ENCODE data around the gene CDC14A.
A peak's percentile ranks its signal among the peaks of the same experiment; 100 is the strongest.
"Not testable (repeated sequence)": the region's sequence is repeated elsewhere in the genome, so short reads cannot be mapped to it uniquely, and the experiment has no call there.

Gene CDC14A, protein sequence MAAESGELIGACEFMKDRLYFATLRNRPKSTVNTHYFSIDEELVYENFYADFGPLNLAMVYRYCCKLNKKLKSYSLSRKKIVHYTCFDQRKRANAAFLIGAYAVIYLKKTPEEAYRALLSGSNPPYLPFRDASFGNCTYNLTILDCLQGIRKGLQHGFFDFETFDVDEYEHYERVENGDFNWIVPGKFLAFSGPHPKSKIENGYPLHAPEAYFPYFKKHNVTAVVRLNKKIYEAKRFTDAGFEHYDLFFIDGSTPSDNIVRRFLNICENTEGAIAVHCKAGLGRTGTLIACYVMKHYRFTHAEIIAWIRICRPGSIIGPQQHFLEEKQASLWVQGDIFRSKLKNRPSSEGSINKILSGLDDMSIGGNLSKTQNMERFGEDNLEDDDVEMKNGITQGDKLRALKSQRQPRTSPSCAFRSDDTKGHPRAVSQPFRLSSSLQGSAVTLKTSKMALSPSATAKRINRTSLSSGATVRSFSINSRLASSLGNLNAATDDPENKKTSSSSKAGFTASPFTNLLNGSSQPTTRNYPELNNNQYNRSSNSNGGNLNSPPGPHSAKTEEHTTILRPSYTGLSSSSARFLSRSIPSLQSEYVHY

GRCh38 chr1:100352267-100353070 lies at the start of gene CDC14A:
Gene CDC14A (plus strand): TSS chr1:100352506. CDS start chr1:100352955, 449 bp downstream.
- DNase-seq: peak; percentile 62

GRCh38 chr1:100302739-100303138 lies 49.6 kb upstream of the CDC14A start:
- no peak for DNase-seq

GRCh38 chr1:100304227-100304626 lies 48.1 kb upstream of the CDC14A start:
- no peak for DNase-seq

DNA sequence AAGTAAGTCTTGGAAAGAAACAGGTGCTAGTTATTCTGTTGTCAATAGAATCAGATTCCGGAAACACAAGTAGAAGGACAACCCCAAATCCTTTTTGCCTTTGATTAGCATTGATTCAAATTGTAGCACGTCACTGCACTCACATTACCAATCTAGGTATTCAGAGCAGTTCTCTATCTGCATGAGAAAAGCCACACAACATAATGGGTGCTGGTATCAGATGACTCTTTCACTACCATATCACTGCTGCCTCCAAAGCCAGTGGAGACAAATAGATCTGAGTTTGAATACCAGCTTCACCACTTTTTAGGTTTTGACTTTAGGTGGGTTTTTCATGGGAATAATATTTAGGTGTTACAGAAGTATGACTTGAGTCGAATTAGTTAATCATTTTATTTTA lies 47.4 kb upstream of the CDC14A start:
- DNase-seq: no peak

DNA sequence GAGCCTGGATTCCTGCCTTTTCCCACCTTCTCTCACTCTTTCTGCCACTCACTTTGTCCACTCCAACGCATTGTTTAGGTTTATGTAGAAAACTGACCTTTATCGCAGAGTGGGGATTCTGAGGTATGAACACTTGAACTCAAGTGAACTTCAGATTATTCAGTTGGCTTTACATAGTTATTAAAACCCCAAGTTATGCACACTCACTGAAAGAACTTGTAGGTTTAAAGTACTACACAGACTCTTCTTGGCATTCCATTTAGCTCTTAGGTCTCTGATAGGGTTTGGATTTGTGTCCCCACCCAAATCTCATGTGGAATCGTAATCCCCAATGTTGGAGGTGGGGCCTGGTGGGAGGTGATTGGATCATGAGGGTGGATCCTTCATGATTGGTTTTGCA lies 46.4 kb upstream of the CDC14A start:
- DNase-seq: no peak

DNA sequence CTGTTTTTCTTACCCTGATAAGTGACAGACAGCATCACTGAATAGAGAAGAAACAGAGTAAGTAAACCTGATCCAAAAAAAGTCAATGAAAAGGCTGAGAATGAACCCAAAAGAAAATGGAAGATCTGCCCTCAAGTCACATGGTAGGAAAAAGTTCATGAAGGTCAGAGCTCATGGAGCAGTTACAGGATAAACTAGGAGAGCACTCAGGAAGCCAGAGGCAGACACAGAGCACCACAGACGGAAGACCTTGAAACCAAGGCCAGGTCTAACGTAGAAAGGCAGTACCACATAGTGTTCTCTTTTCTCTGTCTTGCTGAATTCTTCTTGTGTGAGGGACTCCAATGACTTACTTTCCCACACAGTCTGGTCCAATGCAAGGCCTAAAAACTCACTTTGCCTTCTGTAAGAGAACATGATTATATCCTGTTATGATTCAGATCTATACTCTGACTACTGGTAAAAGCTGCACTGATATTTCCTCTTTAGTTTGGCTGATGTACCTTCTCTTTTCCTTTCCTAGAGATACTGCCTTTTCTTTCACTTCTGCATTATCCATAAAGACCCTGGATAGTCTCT lies 45.5 kb upstream of the CDC14A start:
- DNase-seq: no peak

DNA sequence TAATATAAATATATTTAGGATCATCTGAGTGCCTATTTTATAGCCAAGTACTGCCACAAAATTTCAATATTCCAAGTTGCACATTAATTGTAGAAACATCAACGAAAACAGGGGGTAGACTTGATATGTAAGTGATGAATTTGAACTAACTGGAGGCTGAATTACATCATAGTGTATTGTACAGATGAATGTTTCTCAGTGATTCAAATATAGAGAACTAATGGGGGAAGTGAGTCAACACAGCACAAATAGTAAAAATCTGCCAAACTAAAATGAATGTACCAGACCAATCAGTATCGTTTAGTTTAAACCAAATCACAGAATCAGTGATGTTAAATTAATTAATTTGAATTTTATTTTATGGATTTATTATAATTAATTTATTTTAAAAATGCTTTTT lies 43.5 kb upstream of the CDC14A start:
- no peak for DNase-seq

GRCh38 chr1:100309863-100310262 lies 42.4 kb upstream of the CDC14A start:
- no peak for DNase-seq

DNA sequence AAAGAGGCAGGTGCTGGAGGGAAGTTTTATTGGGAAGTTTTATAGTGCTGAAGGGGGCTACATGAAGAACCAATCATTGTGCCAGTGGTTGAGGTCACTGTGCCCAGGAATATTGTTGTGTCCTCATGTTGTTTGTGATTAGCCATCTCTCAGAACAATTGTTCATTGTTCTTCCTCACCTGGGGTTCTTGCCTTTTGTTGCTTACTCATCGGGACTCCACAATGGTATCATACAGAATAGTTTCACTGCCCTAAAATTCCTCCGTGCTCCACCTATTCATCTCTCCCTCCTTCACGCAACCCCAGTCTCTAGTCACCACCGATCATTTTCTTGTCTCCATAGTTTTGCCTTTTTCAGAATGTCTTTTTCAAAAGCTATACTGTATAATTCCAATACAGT lies 38.9 kb upstream of the CDC14A start:
- DNase-seq: no peak

DNA sequence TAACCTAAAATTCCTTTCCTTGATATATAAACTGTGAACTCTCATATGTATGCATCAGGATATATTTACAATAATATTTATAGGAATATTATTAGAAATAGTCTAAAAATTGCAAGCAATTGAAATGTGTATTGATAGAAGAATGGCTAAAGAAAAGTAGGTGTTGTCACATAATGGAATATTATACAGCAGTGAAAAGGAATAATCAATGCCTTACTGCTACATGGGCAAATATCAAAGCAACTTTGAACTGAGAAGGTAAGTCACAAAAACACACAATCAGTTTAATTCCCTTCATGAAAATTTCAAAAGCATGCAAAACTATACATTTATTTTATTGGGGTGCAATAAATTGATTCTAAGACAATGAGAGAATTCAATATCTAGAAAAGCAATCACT lies 35.7 kb upstream of the CDC14A start:
- DNase-seq: no peak

GRCh38 chr1:100320311-100321099 lies 31.8 kb upstream of the CDC14A start:
- no peak for DNase-seq

GRCh38 chr1:100321100-100321493 lies 31.2 kb upstream of the CDC14A start:
- DNase-seq: no peak

DNA sequence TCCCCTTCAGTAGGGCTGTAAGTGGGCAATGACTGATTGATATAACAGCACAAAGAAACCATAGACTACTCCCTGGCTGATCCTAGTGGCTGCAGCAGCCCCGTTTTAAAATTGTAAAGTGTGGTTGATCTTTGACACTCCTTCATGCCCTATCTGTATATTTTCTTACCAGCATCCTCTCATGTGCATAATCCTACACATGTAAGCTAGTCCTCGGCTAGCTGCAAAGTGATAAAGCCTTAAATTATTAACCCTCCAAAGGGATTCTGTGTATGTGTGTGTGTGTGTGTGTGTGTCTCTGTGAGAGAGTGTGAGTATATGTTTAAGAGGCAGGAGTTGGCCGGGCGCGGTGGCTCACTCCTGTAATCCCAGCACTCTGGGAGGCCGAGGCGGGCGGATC lies 30.8 kb upstream of the CDC14A start:
- DNase-seq: no peak

DNA sequence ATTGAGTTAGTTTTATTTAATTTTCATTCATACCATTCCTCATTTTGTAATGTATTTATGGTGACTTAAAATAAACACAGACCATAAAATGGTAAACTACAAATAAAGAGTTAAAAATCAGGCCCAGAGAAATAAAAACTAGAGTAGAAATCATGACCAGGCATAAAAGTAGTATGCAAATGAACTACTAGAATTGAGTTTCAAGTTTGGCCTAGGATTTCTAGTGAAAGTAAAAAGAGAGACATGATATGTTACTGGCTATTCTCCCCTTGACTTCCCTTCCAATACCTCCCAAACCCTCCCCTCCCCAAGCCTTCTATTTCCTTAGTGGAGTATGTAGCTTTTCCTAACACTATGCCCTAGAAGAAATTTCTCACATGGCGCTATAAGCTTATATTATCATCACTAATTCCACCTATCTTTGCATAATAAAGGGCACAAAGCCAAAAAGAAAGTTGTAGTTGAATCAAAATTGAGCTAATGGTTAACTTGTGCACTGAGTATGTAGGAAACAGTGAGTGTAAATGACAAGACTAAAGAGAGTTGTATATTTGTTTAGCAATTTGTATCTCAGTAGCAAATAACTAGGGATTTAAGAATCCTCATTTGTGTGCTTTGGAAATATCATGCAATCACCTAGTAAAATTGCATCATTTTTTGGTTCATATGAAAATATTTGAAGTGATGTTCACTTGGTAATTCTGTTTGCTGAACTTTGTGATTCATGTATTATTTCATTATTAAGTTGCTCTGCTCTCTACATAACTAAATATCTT lies 29.7 kb upstream of the CDC14A start:
- no peak for DNase-seq

GRCh38 chr1:100323419-100324106 lies 28.7 kb upstream of the CDC14A start:
- no peak for DNase-seq

- no peak for DNase-seq
Measured at GRCh38 chr1:100325415-100326324, 26.6 kb upstream of the CDC14A start.

DNA sequence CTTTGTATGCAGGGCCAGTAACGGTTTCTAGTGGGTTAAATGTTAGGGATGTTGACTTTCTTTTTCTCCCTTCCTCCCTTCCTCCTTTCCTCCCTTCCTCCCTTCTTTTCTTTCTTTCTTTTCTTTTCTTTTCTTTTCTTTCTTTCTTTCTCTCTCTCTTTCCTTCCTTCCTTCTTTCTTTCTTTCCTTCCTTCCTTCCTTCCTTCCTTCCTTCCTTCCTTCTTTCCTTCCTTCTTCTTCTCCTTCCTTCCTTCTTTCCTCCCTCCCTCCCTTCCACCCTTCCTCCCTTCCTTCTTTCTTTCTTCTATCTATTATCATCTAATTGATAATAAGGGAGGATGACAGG lies 26.0 kb upstream of the CDC14A start:
- not testable (repeated sequence) for DNase-seq

- DNase-seq: no peak
Measured at GRCh38 chr1:100328133-100328532, 24.2 kb upstream of the CDC14A start.

- not testable (repeated sequence) for DNase-seq
Measured at GRCh38 chr1:100331146-100331545, 21.2 kb upstream of the CDC14A start.

GRCh38 chr1:100332331-100332730 lies 20.0 kb upstream of the CDC14A start:
- no peak for DNase-seq

Measured in KG1 (cell line).